Measurements from ENCODE around the gene ZNF287. TPM values are rescaled to one million over a fixed set of nuclear protein-coding genes. Genes with fewer than 3 reads are reported as not detected.
"Not testable (repeated sequence)": the region's sequence is repeated elsewhere in the genome, so short reads cannot be mapped to it uniquely, and the experiment has no call there.

The ZNF287 gene
- total RNA-seq, 1 donor, result 10.3 TPM

DNA sequence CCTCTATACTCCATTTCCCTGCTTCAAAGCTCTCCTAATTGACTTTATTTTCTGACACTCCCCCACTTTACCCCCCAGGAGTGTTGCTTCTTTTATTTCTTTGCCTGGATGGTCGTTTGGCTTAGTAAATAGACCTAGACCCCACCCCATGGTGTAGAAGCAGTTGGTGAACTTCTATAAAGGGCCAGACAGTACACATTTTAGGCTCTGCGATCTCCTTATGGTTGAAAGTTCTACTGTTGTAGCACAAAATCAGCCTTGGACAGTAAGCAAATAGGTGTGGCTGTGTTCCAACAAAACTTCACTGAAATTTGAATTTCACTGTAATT is 31.9 kb downstream of the ZNF287 start:
- no peak overlapping the region for H3K4me3 ChIP-seq (ENCODE audit: low read depth, low read length)
- TF ChIP-seq, protein P1, sequence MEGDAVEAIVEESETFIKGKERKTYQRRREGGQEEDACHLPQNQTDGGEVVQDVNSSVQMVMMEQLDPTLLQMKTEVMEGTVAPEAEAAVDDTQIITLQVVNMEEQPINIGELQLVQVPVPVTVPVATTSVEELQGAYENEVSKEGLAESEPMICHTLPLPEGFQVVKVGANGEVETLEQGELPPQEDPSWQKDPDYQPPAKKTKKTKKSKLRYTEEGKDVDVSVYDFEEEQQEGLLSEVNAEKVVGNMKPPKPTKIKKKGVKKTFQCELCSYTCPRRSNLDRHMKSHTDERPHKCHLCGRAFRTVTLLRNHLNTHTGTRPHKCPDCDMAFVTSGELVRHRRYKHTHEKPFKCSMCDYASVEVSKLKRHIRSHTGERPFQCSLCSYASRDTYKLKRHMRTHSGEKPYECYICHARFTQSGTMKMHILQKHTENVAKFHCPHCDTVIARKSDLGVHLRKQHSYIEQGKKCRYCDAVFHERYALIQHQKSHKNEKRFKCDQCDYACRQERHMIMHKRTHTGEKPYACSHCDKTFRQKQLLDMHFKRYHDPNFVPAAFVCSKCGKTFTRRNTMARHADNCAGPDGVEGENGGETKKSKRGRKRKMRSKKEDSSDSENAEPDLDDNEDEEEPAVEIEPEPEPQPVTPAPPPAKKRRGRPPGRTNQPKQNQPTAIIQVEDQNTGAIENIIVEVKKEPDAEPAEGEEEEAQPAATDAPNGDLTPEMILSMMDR (IDR thresholded peaks at IDR 0.05; ENCODE audit: insufficient read depth, low read length), result no peak
- DNase-seq (ENCODE audit: low read depth), result no peak

DNA sequence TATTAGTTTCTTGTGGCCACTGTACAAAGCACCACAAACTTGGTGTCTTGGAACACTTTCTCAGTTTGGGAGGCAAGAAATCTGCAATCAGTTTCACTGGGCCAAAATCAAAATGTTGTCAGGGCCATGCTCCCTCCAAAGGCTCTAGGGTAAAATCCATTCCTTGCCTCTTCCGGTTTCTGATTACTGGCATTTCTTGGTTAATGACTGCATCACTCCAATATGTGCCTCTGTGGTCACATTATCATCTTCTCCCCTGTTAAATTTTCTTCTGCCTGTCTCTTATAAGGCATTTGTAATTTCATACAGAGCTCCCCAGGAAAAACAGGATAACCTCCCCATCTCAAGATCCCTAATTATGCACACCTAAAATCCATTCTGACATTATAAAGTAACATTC is 34.8 kb downstream of the ZNF287 start:
- DNase-seq (ENCODE audit: low read depth), result no peak
- H3K4me3 ChIP-seq (ENCODE audit: low read depth, low read length), result no peak overlapping the region
- TF ChIP-seq, protein P1 (IDR thresholded peaks at IDR 0.05; ENCODE audit: insufficient read depth, low read length), result no peak

DNA sequence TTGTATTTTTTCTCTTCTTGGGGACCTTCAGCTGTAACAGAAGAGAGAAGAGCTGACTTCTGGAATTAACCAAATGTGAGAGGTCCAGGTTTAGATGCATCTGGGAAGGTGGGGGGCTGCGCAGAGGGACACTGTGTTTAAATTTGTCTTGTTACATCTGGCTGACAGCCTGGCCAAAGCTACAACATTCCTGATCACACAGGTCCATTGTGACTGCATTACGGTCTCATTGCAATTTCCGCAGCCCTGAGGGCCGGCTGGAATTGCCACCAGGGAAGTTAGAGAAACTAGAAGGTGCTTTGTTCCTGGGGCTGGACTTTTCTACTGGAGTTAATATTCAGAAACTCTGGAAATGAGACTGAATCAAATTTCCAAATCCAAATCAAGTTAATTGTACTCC is 39.1 kb downstream of the ZNF287 start:
- TF ChIP-seq, protein P1 (IDR thresholded peaks at IDR 0.05; ENCODE audit: insufficient read depth, low read length), result no peak
- no peak overlapping the region for H3K4me3 ChIP-seq (ENCODE audit: low read depth, low read length)
- DNase-seq (ENCODE audit: low read depth), result no peak

DNA sequence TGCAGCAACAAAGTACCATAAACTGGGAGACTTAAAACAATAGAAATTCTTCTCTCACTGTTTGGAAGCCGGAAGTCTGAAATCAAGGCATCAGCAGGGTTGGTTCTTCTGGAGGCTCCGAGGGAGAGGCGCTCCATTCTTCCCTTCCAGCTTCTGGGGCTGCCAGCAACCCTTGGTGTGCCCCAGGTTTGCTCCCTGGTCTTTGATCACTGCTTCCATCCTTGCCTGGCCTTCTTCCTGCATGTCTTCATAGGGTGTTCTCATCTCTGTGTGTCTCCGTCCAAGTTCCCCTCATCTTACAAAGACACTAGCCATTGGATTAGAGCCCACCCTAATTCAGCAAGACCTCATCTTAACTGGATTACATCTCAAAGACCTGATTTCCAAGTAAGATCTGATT is 41.7 kb downstream of the ZNF287 start:
- TF ChIP-seq, protein P1 (IDR thresholded peaks at IDR 0.05; ENCODE audit: insufficient read depth, low read length), result no peak
- DNase-seq (ENCODE audit: low read depth), result no peak
- no peak overlapping the region for H3K4me3 ChIP-seq (ENCODE audit: low read depth, low read length)

DNA sequence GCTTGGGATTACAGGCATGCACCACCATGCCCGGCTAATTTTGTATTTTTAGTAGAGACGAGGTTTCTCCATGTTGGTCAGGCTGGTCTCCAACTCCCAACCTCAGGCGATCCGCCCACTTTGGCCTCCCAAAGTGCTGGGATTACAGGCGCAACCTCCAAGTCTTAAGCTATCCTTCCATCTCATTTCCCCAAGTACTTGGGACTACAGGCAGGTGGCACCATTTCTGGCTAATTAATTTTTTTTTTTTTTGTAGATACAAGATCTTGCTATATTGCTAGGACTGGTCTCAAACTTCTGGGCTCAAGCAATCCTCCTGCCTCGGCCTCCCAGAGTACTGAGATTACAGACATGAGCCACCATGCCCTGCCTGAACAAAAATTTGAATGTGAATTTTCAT is 43.4 kb downstream of the ZNF287 start:
- H3K4me3 ChIP-seq (ENCODE audit: low read depth, low read length); DNase-seq (ENCODE audit: low read depth): not testable (repeated sequence)

DNA sequence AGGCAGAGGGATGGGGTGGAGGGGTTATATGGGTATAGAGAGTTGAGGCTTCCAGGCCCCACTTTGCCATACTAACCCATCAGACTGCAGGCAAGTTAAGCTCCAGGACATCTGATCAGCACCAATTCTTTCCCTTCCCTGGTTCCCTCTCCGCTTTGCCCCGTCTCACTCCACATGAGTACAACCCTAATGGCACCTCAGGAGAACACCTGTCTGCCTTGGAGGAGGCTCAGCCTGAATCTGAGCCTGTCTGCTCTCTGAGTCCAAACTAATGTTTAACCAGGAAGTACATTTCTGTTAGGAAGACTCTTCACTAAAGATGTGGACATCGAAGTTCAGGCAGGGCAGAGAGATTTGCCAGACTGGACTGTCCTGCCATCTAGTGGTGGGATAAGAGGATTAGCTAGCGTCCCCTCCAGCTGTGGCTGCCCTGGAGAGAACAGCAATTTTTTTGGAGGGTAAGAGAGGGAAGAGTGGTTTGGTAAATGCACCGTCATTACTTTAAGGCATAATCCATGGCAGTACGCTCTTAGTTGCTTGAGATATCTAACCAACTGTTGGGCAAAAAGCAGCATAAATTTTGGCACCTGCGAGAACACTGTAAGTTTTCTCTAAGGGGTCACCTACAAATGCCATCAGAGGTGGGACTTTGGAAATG is 47.8 kb downstream of the ZNF287 start:
- TF ChIP-seq, protein P1 (IDR thresholded peaks at IDR 0.05; ENCODE audit: insufficient read depth, low read length), result peak; percentile 92
- peak; percentile 95 for DNase-seq (ENCODE audit: low read depth)
- H3K4me3 ChIP-seq (ENCODE audit: low read depth, low read length), result no peak overlapping the region

DNA sequence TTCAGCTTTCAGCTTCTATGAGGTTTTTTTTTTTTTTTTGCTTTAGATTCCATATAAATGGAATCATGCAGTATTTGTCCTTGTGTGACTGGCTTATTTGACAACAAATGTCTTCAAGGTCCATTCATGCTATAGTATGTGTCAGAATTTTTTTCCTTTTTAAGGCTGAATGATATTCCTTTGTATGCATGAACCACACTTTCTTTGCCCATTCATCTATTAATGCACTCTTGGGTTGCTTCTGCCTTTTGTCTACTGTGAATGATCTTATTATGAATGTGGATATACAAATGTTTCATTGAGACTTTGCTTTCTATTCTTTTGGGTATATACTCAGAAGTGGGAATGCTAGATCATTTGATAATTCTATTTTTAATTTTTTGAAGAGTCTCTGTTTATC is 50.0 kb downstream of the ZNF287 start:
- DNase-seq (ENCODE audit: low read depth), result no peak
- H3K4me3 ChIP-seq (ENCODE audit: low read depth, low read length), result no peak overlapping the region
- TF ChIP-seq, protein P1 (IDR thresholded peaks at IDR 0.05; ENCODE audit: insufficient read depth, low read length), result no peak
